Spinal cord (tissue), 10 donors: ENCODE data around the gene PDXK. TPM values are rescaled to one million over a fixed set of nuclear protein-coding genes. Genes with fewer than 3 reads are reported as not detected.

Source experiments
- DNase-seq, 6 donors: peaks; one replicate each; pipeline versions ENCODE4 v3.0.0 to v3.0.0-alpha.2; 2013 to 2015; ENCODE audit warnings: low spot score in 6 of 6, low read depth in 4 of 6
- H3K27ac ChIP-seq: one replicate; pipeline ENCODE4 v1.5.1; 2013; ENCODE audit warnings: low read depth, low read length, control low read depth
- H3K27me3 ChIP-seq: one replicate; pipeline ENCODE4 v1.6.1; 2013; ENCODE audit warnings: low read length; ENCODE audit not compliant: control insufficient read depth, insufficient read depth
- H3K36me3 ChIP-seq: one replicate; pipeline ENCODE4 v1.6.1; 2013; ENCODE audit warnings: low read length; ENCODE audit not compliant: control insufficient read depth, insufficient read depth
- H3K4me1 ChIP-seq: one replicate; pipeline ENCODE4 v1.6.1; 2013; ENCODE audit warnings: low read length; ENCODE audit not compliant: control insufficient read depth, insufficient read depth
- H3K4me3 ChIP-seq: one replicate; pipeline ENCODE4 v1.5.1; 2013; ENCODE audit warnings: low read depth, low read length, control low read depth
- H3K9me3 ChIP-seq: one replicate; pipeline ENCODE4 v1.6.1; 2013; ENCODE audit warnings: low read length; ENCODE audit not compliant: control insufficient read depth, insufficient read depth
- WGBS: methylation state at CpG from one replicate; pipeline ENCODE4 v1.1.5; 2013; ENCODE audit warnings: missing lambda C conversion rate; ENCODE audit not compliant: insufficient coverage; 5-methylcytosine and 5-hydroxymethylcytosine counted together
- polyA plus RNA-seq, 2 donors: library from polyadenylated mRNA; unstranded; fragments of 120-200 nt; gene quantifications; one replicate each; pipeline ENCODE4 v1.2.1, GENCODE V29; 2013; ENCODE audit not compliant: insufficient read length in 2 of 2
- total RNA-seq, 2 donors: library from RNA; depleted of rRNA in 1 of 2; stranded (reverse); fragments of 120-200 nt in 1 of 2; fragments of >200 nt in 1 of 2; gene quantifications; one replicate each; pipeline versions ENCODE4 v1.2.3 to v1.2.4, GENCODE V29; 2013 to 2014
- donor health status: healthy.

PDXK gene
- total and polyA plus RNA-seq, 4 donors, result 57.4 to 127 (median 117) TPM

GRCh38 chr21:43801006-43801783, 82.3 kb downstream of the PDXK start:
- H3K4me1 ChIP-seq, result no peaks in the 10 kb centered on the region
- no peaks in the 10 kb centered on the region for H3K9me3 ChIP-seq
- H3K36me3 ChIP-seq, result peaks cover 98% of the 10 kb centered on the region
- no peaks in the 10 kb centered on the region for H3K27me3 ChIP-seq
- no peak overlapping the region for H3K27ac ChIP-seq
- 98% methylated on average over 36 of the region's 42 CpGs for WGBS
- no peak overlapping the region for H3K4me3 ChIP-seq
- DNase-seq, result no peak

GRCh38 chr21:43802713-43803313, 83.9 kb downstream of the PDXK start:
- Histone ChIP-seq H3K27me3 (no peaks in the 10 kb centered on the region), H3K9me3 (no peaks in the 10 kb centered on the region), H3K4me3 (no peak overlapping the region), H3K27ac (no peak overlapping the region), H3K4me1 (no peaks in the 10 kb centered on the region), H3K36me3 (peaks cover 86% of the 10 kb centered on the region)
- WGBS, result 95% methylated on average over 13 of the region's 14 CpGs
- DNase-seq, result no peak

GRCh38 chr21:43803558-43804300, 84.8 kb downstream of the PDXK start:
- no peak overlapping the region for H3K27ac ChIP-seq
- no peak for DNase-seq
- no peaks in the 10 kb centered on the region for H3K27me3 ChIP-seq
- H3K4me3 ChIP-seq, result no peak overlapping the region
- H3K9me3 ChIP-seq, result no peaks in the 10 kb centered on the region
- no peaks in the 10 kb centered on the region for H3K4me1 ChIP-seq
- 93% methylated on average over 31 of the region's 33 CpGs for WGBS
- H3K36me3 ChIP-seq, result peaks cover 86% of the 10 kb centered on the region

DNA sequence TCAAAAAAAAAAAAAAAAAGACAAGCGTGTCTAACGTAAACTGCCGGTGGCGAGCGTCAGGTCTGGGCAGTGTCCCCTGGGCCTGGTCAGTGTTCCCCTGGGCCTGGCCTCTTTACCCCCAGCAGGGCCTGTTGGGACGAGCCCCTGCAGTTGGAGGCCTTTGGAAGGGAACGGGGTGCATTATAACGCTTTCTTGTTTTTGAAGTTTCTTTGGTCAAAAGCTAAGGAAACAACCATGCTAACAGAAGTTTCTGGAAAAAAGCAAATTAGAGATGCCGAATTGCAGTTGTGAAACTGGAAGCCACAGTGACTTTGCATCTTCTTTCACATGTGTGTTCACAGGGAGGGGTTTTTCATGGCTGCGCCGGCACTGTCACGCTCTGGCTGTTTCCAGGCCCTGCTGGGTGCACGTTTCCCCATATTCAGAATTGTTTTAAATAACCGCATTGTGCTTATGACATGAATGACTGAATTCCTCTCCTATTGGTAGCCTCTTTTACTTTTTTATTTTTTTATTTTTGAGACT, 86.4 kb downstream of the PDXK start:
- no peak overlapping the region for H3K4me3 ChIP-seq
- WGBS, result 79% methylated on average over 12 of the region's 14 CpGs
- H3K9me3 ChIP-seq, result no peaks in the 10 kb centered on the region
- peaks cover 4% of the 10 kb centered on the region for H3K4me1 ChIP-seq
- peaks cover 86% of the 10 kb centered on the region for H3K36me3 ChIP-seq
- no peak overlapping the region for H3K27ac ChIP-seq
- DNase-seq, result no peak
- H3K27me3 ChIP-seq, result no peaks in the 10 kb centered on the region

DNA sequence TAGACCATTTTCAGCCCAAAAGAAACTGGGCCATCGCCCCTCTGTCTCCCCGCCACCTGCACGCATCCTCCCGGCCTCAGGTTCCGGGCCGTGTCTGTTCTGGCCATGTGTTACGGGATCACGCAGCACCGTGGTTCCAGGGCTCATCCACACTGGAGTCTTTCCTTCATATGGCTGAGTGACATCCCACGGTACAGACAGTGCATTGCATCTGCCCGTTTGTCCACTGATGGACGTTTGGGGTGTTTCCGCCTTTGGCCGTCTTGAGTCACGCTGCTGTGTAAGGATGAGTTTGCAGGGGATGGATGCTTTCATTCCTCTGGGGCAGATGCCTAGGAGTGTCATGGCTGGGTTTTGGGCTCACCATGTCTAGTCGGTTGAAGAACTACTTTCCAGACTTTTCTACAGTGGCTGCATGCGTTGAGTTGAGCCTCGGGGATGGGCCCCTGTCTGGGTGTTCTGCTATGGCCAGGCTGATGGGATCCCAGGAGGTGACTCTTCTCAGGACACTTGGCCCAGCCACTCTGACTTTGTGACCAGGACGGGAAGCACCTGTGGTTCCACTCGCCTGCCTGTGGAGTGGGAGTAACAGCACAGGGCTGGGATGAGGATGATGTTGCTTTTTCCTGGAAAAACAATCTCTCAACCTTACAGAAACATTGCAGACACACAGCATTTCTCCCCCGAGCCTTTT, 87.2 kb downstream of the PDXK start:
- Histone ChIP-seq H3K27ac (no peak overlapping the region), H3K9me3 (no peaks in the 10 kb centered on the region), H3K36me3 (peaks cover 79% of the 10 kb centered on the region), H3K27me3 (no peaks in the 10 kb centered on the region), H3K4me1 (peaks cover 13% of the 10 kb centered on the region), H3K4me3 (no peak overlapping the region)
- WGBS, result 92% methylated on average over 18 of the region's 21 CpGs
- DNase-seq, result no peak

GRCh38 chr21:43808367-43808766, 89.4 kb downstream of the PDXK start:
- Histone ChIP-seq H3K4me1 (peaks cover 26% of the 10 kb centered on the region), H3K9me3 (no peaks in the 10 kb centered on the region), H3K27ac (no peak overlapping the region), H3K27me3 (no peaks in the 10 kb centered on the region), H3K4me3 (no peak overlapping the region), H3K36me3 (peaks cover 62% of the 10 kb centered on the region)
- 88% methylated on average over 18 of the region's 18 CpGs for WGBS
- no peak for DNase-seq

DNA sequence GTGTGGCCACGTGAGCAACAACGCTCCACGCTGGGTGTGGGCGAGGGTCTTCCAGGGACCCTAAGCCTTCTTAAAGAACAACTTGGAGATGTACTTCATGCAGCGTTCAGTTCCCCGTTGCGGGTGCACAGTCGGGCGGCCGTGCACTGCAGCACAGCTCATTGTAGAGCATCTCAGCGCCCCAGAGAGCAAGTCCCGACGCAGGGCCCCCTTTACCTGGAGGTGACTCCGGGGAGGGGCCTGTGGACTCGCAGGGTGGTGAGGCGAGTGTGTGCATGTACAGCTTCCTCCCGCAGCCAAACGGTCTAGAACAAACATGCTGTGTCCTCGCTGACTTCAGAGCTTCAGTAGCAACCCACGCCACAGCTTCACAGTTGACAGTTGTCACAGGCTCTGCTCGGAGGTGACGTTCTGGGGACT, 89.9 kb downstream of the PDXK start:
- H3K27ac ChIP-seq, result no peak overlapping the region
- WGBS, result 90% methylated on average over 22 of the region's 22 CpGs
- no peaks in the 10 kb centered on the region for H3K27me3 ChIP-seq
- H3K9me3 ChIP-seq, result no peaks in the 10 kb centered on the region
- H3K36me3 ChIP-seq, result peaks cover 58% of the 10 kb centered on the region
- H3K4me1 ChIP-seq, result peaks cover 26% of the 10 kb centered on the region
- no peak overlapping the region for H3K4me3 ChIP-seq
- no peak for DNase-seq

GRCh38 chr21:43809346-43809799, 90.4 kb downstream of the PDXK start:
- Histone ChIP-seq H3K27ac (no peak overlapping the region), H3K36me3 (peaks cover 52% of the 10 kb centered on the region), H3K9me3 (no peaks in the 10 kb centered on the region), H3K27me3 (no peaks in the 10 kb centered on the region), H3K4me1 (peaks cover 30% of the 10 kb centered on the region), H3K4me3 (no peak overlapping the region)
- 86% methylated on average over 16 of the region's 16 CpGs for WGBS
- DNase-seq, result no peak

GRCh38 chr21:43809853-43810504, 91.0 kb downstream of the PDXK start:
- no peaks in the 10 kb centered on the region for H3K27me3 ChIP-seq
- peaks cover 48% of the 10 kb centered on the region for H3K36me3 ChIP-seq
- no peak overlapping the region for H3K4me3 ChIP-seq
- no peak for DNase-seq
- H3K4me1 ChIP-seq, result peaks cover 36% of the 10 kb centered on the region
- WGBS, result 79% methylated on average over 23 of the region's 26 CpGs
- no peaks in the 10 kb centered on the region for H3K9me3 ChIP-seq
- H3K27ac ChIP-seq, result no peak overlapping the region
